HG03457 (cell line): ENCODE measurements around the gene PHLDA1.

Source experiments
- ATAC-seq: cut with Tn5 transposase; IDR thresholded peaks from one replicate; pipeline ENCODE4 v1.9.1; 2021; ENCODE audit warnings: moderate number of reproducible peaks; ENCODE audit not compliant: unreplicated experiment

The PHLDA1 gene

GRCh38 chr12:76020731-76021672 is 10.6 kb downstream of the PHLDA1 start:
- ATAC-seq: peak; percentile 48

- peak; percentile 47 for ATAC-seq
Observed at GRCh38 chr12:76020281-76020680, 11.3 kb downstream of the PHLDA1 start.

GRCh38 chr12:76018672-76019071 is 12.9 kb downstream of the PHLDA1 start:
- ATAC-seq: no peak

- ATAC-seq: no peak
Observed at GRCh38 chr12:76018111-76018510, 13.5 kb downstream of the PHLDA1 start.

- ATAC-seq: no peak
Observed at GRCh38 chr12:76014007-76014406, 17.6 kb downstream of the PHLDA1 start.

GRCh38 chr12:76013603-76014002 is 18.0 kb downstream of the PHLDA1 start:
- no peak for ATAC-seq

- ATAC-seq: no peak
Observed at GRCh38 chr12:76012644-76013043, 18.9 kb downstream of the PHLDA1 start.

GRCh38 chr12:76010732-76011458 is 20.7 kb downstream of the PHLDA1 start:
- no peak for ATAC-seq

- no peak for ATAC-seq
Observed at GRCh38 chr12:76008428-76008827, 23.1 kb downstream of the PHLDA1 start.

GRCh38 chr12:76007640-76008039 is 23.9 kb downstream of the PHLDA1 start:
- ATAC-seq: no peak

- ATAC-seq: no peak
Observed at GRCh38 chr12:76006028-76006925, 25.3 kb downstream of the PHLDA1 start.

GRCh38 chr12:76003355-76003638 is 28.3 kb downstream of the PHLDA1 start:
- no peak for ATAC-seq

GRCh38 chr12:76002598-76003354 is 28.8 kb downstream of the PHLDA1 start:
- ATAC-seq: no peak

GRCh38 chr12:75998292-75999063 is 33.1 kb downstream of the PHLDA1 start:
- ATAC-seq: no peak

- ATAC-seq: no peak
Observed at GRCh38 chr12:75997658-75998057, 33.9 kb downstream of the PHLDA1 start.

- ATAC-seq: no peak
Observed at GRCh38 chr12:75996861-75997447, 34.6 kb downstream of the PHLDA1 start.

- ATAC-seq: no peak
Observed at GRCh38 chr12:75995691-75996090, 35.9 kb downstream of the PHLDA1 start.

GRCh38 chr12:75994069-75994740 is 37.4 kb downstream of the PHLDA1 start:
- no peak for ATAC-seq

- no peak for ATAC-seq
Observed at GRCh38 chr12:75991753-75992152, 39.8 kb downstream of the PHLDA1 start.
